ENCODE results near the gene CHST8. TPM values are rescaled to one million over a fixed set of nuclear protein-coding genes. Genes with fewer than 3 reads are reported as not detected.

CHST8 gene
- total and polyA plus RNA-seq, 12 donors: 0.13 to 0.50 (median 0.22) TPM; not detected in 3

GRCh38 chr19:33746159-33746558 lies 124.4 kb downstream of the CHST8 start:
- H3K4me3 ChIP-seq: no peak overlapping the region
- H3K4me1 ChIP-seq: no peaks in the 10 kb centered on the region
- 77 to 80% methylated on average over 8 of the region's 8 CpGs for WGBS, 2 donors
- intact Hi-C loops (cut with DNase I): no loop called here
- H3K9me3 ChIP-seq: no peaks in the 10 kb centered on the region
- TF ChIP-seq, protein P1, sequence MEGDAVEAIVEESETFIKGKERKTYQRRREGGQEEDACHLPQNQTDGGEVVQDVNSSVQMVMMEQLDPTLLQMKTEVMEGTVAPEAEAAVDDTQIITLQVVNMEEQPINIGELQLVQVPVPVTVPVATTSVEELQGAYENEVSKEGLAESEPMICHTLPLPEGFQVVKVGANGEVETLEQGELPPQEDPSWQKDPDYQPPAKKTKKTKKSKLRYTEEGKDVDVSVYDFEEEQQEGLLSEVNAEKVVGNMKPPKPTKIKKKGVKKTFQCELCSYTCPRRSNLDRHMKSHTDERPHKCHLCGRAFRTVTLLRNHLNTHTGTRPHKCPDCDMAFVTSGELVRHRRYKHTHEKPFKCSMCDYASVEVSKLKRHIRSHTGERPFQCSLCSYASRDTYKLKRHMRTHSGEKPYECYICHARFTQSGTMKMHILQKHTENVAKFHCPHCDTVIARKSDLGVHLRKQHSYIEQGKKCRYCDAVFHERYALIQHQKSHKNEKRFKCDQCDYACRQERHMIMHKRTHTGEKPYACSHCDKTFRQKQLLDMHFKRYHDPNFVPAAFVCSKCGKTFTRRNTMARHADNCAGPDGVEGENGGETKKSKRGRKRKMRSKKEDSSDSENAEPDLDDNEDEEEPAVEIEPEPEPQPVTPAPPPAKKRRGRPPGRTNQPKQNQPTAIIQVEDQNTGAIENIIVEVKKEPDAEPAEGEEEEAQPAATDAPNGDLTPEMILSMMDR (IDR thresholded peaks at IDR 0.05): no peak
- peaks cover 0 to 37% (median 16%) of the 10 kb centered on the region in 7 donors for H3K27me3 ChIP-seq
- no peak overlapping the region for H3K27ac ChIP-seq
- ATAC-seq (no peak), DNase-seq (no peak)
- H3K36me3 ChIP-seq: no peaks in the 10 kb centered on the region

GRCh38 chr19:33747273-33747672 lies 125.5 kb downstream of the CHST8 start:
- no peak overlapping the region for H3K4me3 ChIP-seq
- 41 to 56% methylated on average over 4 of the region's 4 CpGs for WGBS, 2 donors
- H3K9me3 ChIP-seq: no peaks in the 10 kb centered on the region
- peaks cover 0 to 46% (median 20%) of the 10 kb centered on the region in 7 donors for H3K27me3 ChIP-seq
- ATAC-seq (no peak), DNase-seq (no peak)
- H3K36me3 ChIP-seq: no peaks in the 10 kb centered on the region
- TF ChIP-seq, protein P1 (IDR thresholded peaks at IDR 0.05): no peak
- H3K4me1 ChIP-seq: no peaks in the 10 kb centered on the region
- H3K27ac ChIP-seq: no peak overlapping the region
- intact Hi-C loops (cut with DNase I): no loop called here

GRCh38 chr19:33748231-33748630 lies 126.5 kb downstream of the CHST8 start:
- Histone ChIP-seq H3K9me3 (no peaks in the 10 kb centered on the region), H3K4me3 (no peak overlapping the region), H3K36me3 (no peaks in the 10 kb centered on the region), H3K27me3 (peaks cover 0 to 46% (median 20%) of the 10 kb centered on the region in 7 donors), H3K4me1 (no peaks in the 10 kb centered on the region), H3K27ac (no peak overlapping the region)
- intact Hi-C loops (cut with DNase I): no loop called here
- DNase-seq (no peak), ATAC-seq (no peak)
- TF ChIP-seq, protein P1 (IDR thresholded peaks at IDR 0.05): no peak
- 85 to 89% methylated on average over 8 of the region's 8 CpGs for WGBS, 2 donors

DNA sequence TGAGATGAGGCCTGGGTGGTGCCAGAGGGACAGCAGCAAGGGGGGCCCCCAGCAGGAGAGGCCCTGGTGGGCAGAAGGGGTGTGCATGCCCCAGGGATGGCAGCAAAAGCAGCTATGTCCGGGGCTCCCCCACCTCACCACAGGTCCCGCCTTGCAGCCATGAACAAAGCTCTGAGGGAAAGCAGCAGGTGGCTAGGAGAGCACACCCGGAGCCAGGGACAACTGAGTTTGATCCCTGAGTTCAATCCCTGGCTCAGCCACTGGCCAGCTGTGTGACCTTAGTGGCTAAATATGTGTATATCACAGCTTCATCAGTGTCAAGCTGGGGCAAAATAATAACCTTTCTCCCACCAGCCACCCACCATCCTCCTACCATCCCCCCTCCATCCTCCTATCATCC lies 127.3 kb downstream of the CHST8 start:
- intact Hi-C loops (cut with DNase I): no loop called here
- 73 to 88% methylated on average over 3 of the region's 3 CpGs for WGBS, 2 donors
- ATAC-seq (no peak), DNase-seq (no peak)
- H3K36me3 ChIP-seq: no peaks in the 10 kb centered on the region
- no peak overlapping the region for H3K4me3 ChIP-seq
- H3K4me1 ChIP-seq: no peaks in the 10 kb centered on the region
- no peaks in the 10 kb centered on the region for H3K9me3 ChIP-seq
- TF ChIP-seq, protein P1 (IDR thresholded peaks at IDR 0.05): no peak
- H3K27ac ChIP-seq: no peak overlapping the region
- peaks cover 0 to 46% (median 20%) of the 10 kb centered on the region in 7 donors for H3K27me3 ChIP-seq

All from heart right ventricle (tissue), 16 donors.